B cell (primary cell): Measurements from ENCODE around the gene VWCE. TPM values are rescaled to one million over a fixed set of nuclear protein-coding genes. Genes with fewer than 3 reads are reported as not detected.

ENCODE experiments used
- ATAC-seq: fragments of 200-7000 bp; cut with Tn5 transposase; one replicate; pipeline ENCODE4 v1.10.0; 2021; ENCODE audit warnings: low read depth, mild to moderate bottlenecking, moderate number of reproducible peaks, moderate library complexity
- CTCF ChIA-PET: fragments of 350-600 bp; sonication (Branson Sonifier 250); formaldehyde crosslinking; loops from one replicate; lab custom pipeline; 2021; ENCODE audit warnings: antibody characterized with exemption, inconsistent platforms; lab: Charles Lee
- POLR2A ChIA-PET: fragments of 350-600 bp; sonication (Branson Sonifier 250); formaldehyde crosslinking; loops from one replicate; lab custom pipeline; 2021; ENCODE audit warnings: antibody characterized with exemption; lab: Charles Lee
- DNase-seq: peaks from one replicate; pipeline ENCODE4 v3.0.0; 2013
- H2AFZ ChIP-seq: 2 replicates; pipeline ENCODE4 v1.6.1; 2012; ENCODE audit warnings: mild to moderate bottlenecking, low read depth, low read length; ENCODE audit not compliant: insufficient read depth, poor library complexity, severe bottlenecking
- H3K27ac ChIP-seq, 2 donors: 1 replicate in 1 of 2; 2 replicates in 1 of 2; pipeline ENCODE4 v1.5.1; 2012 to 2013; ENCODE audit warnings: low read length in 2 of 2, mild to moderate bottlenecking in 2 of 2, moderate library complexity in 1 of 2
- H3K27me3 ChIP-seq, 4 experiments: fragments of 200-600 bp in 1 of 4; sonication (generic) in 1 of 4; replicated peaks in 1 of 4; 1 replicate in 2 of 4; 2 replicates in 2 of 4; pipeline versions ENCODE4 v1.6.1 to v1.7.0; 2013 to 2016; ENCODE audit warnings: low read length in 3 of 4, mild to moderate bottlenecking in 2 of 4, mixed read lengths in 1 of 4, moderate library complexity in 1 of 4; ENCODE audit not compliant: insufficient read depth in 4 of 4, control insufficient read depth in 3 of 4; ENCODE audit errors: control extremely low read depth in 1 of 4
- H3K36me3 ChIP-seq, 2 experiments: replicated peaks in 1 of 2; 1 replicate in 1 of 2; 2 replicates in 1 of 2; pipeline versions ENCODE4 v1.6.1 to v1.7.1; 2013; ENCODE audit warnings: low read length in 1 of 2; ENCODE audit not compliant: insufficient read depth in 2 of 2, control insufficient read depth in 1 of 2; ENCODE audit errors: control extremely low read depth in 1 of 2, extremely low read depth in 1 of 2
- H3K4me1 ChIP-seq, 2 donors: fragments of 200-600 bp in 1 of 2; sonication (generic) in 1 of 2; 1 replicate in 1 of 2; 2 replicates in 1 of 2; pipeline versions ENCODE4 v1.5.1 to v1.6.1; 2013 to 2017; ENCODE audit warnings: low read length in 2 of 2; ENCODE audit not compliant: control insufficient read depth in 2 of 2, insufficient read depth in 2 of 2
- H3K4me2 ChIP-seq: replicated peaks from 2 replicates; pipeline ENCODE3; 2012; ENCODE audit warnings: mild to moderate bottlenecking, low read depth, low read length; ENCODE audit not compliant: poor library complexity, severe bottlenecking
- H3K4me3 ChIP-seq, 5 experiments: fragments of 200-600 bp in 1 of 5; sonication (generic) in 1 of 5; 1 replicate in 3 of 5; 2 replicates in 2 of 5; pipeline versions ENCODE4 v1.5.1 to v1.7.0; 2011 to 2016; ENCODE audit warnings: low read length in 4 of 5, mild to moderate bottlenecking in 4 of 5, low read depth in 2 of 5, control low read depth in 1 of 5, moderate library complexity in 1 of 5; ENCODE audit not compliant: insufficient read depth in 1 of 5; ENCODE audit errors: control extremely low read depth in 1 of 5, extremely low read depth in 1 of 5
- H3K79me2 ChIP-seq: fragments of 200-600 bp; sonication (generic); one replicate; pipeline ENCODE4 v1.6.0; 2016; ENCODE audit warnings: low read length; ENCODE audit not compliant: control insufficient read depth, insufficient read depth
- H3K9ac ChIP-seq: fragments of 200-600 bp; sonication (generic); 2 replicates; pipeline ENCODE4 v1.6.1; 2017; ENCODE audit warnings: mild to moderate bottlenecking, low read length, moderate library complexity
- H3K9me3 ChIP-seq, 3 donors: one replicate each; pipeline versions ENCODE4 v1.6.1 to v1.7.1; 2013; ENCODE audit warnings: low read length in 2 of 3; ENCODE audit not compliant: control insufficient read depth in 2 of 3, insufficient read depth in 1 of 3; ENCODE audit errors: control extremely low read depth in 1 of 3
- H4K20me1 ChIP-seq: 2 replicates; pipeline ENCODE4 v1.6.0; 2012; ENCODE audit warnings: mild to moderate bottlenecking, low read length; ENCODE audit not compliant: insufficient read depth, control insufficient read depth, poor library complexity, severe bottlenecking
- H3K27ac Mint-ChIP-seq: one replicate; pipeline ENCODE4 v1.8.0; 2021; ENCODE audit warnings: mixed read lengths
- H3K27me3 Mint-ChIP-seq: one replicate; pipeline ENCODE4 v1.8.0; 2021; ENCODE audit warnings: mixed read lengths
- H3K4me1 Mint-ChIP-seq: one replicate; pipeline ENCODE4 v1.8.0; 2021; ENCODE audit warnings: mixed read lengths
- H3K4me3 Mint-ChIP-seq: one replicate; pipeline ENCODE4 v1.8.0; 2021; ENCODE audit warnings: mixed read lengths
- H3K9me3 Mint-ChIP-seq: one replicate; pipeline ENCODE4 v1.8.0; 2022; ENCODE audit warnings: mixed read lengths; ENCODE audit not compliant: insufficient read depth
- CTCF ChIP-seq: fragments of 200-600 bp; IDR thresholded peaks from one replicate; pipeline ENCODE4 v1.8.0; 2022; ENCODE audit warnings: antibody characterized with exemption, mild to moderate bottlenecking
- EZH2 ChIP-seq: IDR thresholded peaks from 2 replicates; pipeline ENCODE4 v1.6.1; 2012; ENCODE audit warnings: borderline replicate concordance, low read depth, mild to moderate bottlenecking, moderate library complexity, low read length; ENCODE audit not compliant: insufficient read depth, poor library complexity, severe bottlenecking
- WGBS: methylation state at CpG from one replicate; pipeline ENCODE4 v1.1.5; 2013; ENCODE audit warnings: missing lambda C conversion rate; ENCODE audit not compliant: insufficient coverage; 5-methylcytosine and 5-hydroxymethylcytosine counted together
- intact Hi-C: fragments of 100-400 bp; cut with micrococcal nuclease; formaldehyde crosslinking; loops from one replicate; pipeline ENCODE4 v1.10.0; 2022
- polyA plus RNA-seq: library from polyadenylated mRNA; depleted of rRNA; stranded (reverse); fragments of >200 nt; gene quantifications from 2 replicates; pipeline ENCODE4 v1.2.3, GENCODE V29; 2012
- total RNA-seq, 2 donors: library from RNA; stranded (reverse); fragments of 120-200 nt in 1 of 2; gene quantifications; 1 replicate in 1 of 2; 2 replicates in 1 of 2; pipeline versions ENCODE4 v1.2.3 to v1.2.4, GENCODE V29; 2013 to 2022

The VWCE gene
- total and polyA plus RNA-seq, 2 donors (not counting 1 experiment from before 2014, with no cell fraction given): 0.37 to 0.39 TPM

GRCh38 chr11:61332281-61332796 lies 37.2 kb upstream of the VWCE start:
- peak overlapping the region; percentile 80 for H3K27ac Mint-ChIP-seq
- peaks cover 35% of the 10 kb centered on the region for H4K20me1 ChIP-seq
- H3K4me3 Mint-ChIP-seq: peak overlapping the region; percentile 98
- peak overlapping the region; percentile 46 to 88 for H3K27ac ChIP-seq
- peak overlapping the region; percentile 82 for H3K9ac ChIP-seq
- H3K27me3 ChIP-seq: no peaks in the 10 kb centered on the region
- H3K9me3 ChIP-seq: no peaks in the 10 kb centered on the region
- no peak for DNase-seq
- H3K27me3 Mint-ChIP-seq: no peaks in the 10 kb centered on the region
- H3K79me2 ChIP-seq: peaks cover 63% of the 10 kb centered on the region
- CTCF ChIA-PET: interaction anchor here (1.4 to 11.2 kb wide), 4 partner anchors 30 to 61 kb away, joined by 4 to 649 read pairs (median 20); partner anchors contain the start of genes CYB561A3 and TMEM138
- H3K4me2 ChIP-seq: peak overlapping the region; percentile 88
- peaks cover 30 to 35% of the 10 kb centered on the region in 2 donors for H3K4me1 ChIP-seq
- H2AFZ ChIP-seq: peak overlapping the region; percentile 86
- ATAC-seq: no peak
- POLR2A ChIA-PET: interaction anchor here (0.6 to 1.3 kb wide), 3 partner anchors 28 to 42 kb away, joined by 3 to 6 read pairs (median 4); partner anchors contain the start of genes CYB561A3 and TMEM138
- under 1% methylated on average over 21 of the region's 24 CpGs for WGBS
- intact Hi-C loops: loop anchor here (5.0 kb wide), 2 partner anchors 170 to 490 kb away; partner anchors contain the start of genes CCDC86 and VPS37C
- TF ChIP-seq EZH2 (no peak), CTCF (no peak)
- H3K36me3 ChIP-seq: peaks cover 10 to 22% of the 10 kb centered on the region in 2 experiments
- H3K4me1 Mint-ChIP-seq: peaks cover 65% of the 10 kb centered on the region
- peak overlapping the region; percentile 55 to 97 (median 84) for H3K4me3 ChIP-seq
- no peaks in the 10 kb centered on the region for H3K9me3 Mint-ChIP-seq

GRCh38 chr11:61331651-61332050 lies 36.5 kb upstream of the VWCE start:
- no peaks in the 10 kb centered on the region for H3K27me3 Mint-ChIP-seq
- DNase-seq (no peak), ATAC-seq (no peak)
- peaks cover 13 to 28% of the 10 kb centered on the region in 2 experiments for H3K36me3 ChIP-seq
- H4K20me1 ChIP-seq: peaks cover 42% of the 10 kb centered on the region
- WGBS: 79% methylated on average over 6 of the region's 6 CpGs
- CTCF ChIA-PET: interaction anchor here (1.0 to 3.3 kb wide), 4 partner anchors 31 to 103 kb away, joined by 3 to 34 read pairs (median 4); partner anchors contain the start of genes CYB561A3 and TMEM138
- H3K9me3 Mint-ChIP-seq: no peaks in the 10 kb centered on the region
- H3K4me3 Mint-ChIP-seq: peak overlapping the region; percentile 98
- peak overlapping the region; percentile 80 for H3K27ac Mint-ChIP-seq
- H3K4me3 ChIP-seq: peak overlapping the region in 3 of 5 experiments; percentile 0 to 86 (median 84)
- no peak for TF ChIP-seq EZH2
- no peak for TF ChIP-seq CTCF
- peaks cover 59% of the 10 kb centered on the region for H3K4me1 Mint-ChIP-seq
- H2AFZ ChIP-seq: no peak overlapping the region
- no peaks in the 10 kb centered on the region for H3K9me3 ChIP-seq
- POLR2A ChIA-PET: interaction anchor here (0.6 to 1.3 kb wide), 4 partner anchors 29 to 54 kb away, joined by 3 to 6 read pairs (median 4); partner anchors contain the start of genes CYB561A3 and TMEM138
- H3K4me1 ChIP-seq: peaks cover 30 to 34% of the 10 kb centered on the region in 2 donors
- H3K4me2 ChIP-seq: peak overlapping the region; percentile 88
- peak overlapping the region in 1 of 2 donors; percentile 88 for H3K27ac ChIP-seq
- intact Hi-C loops: loop anchor here (5.0 kb wide), 2 partner anchors 169 to 489 kb away; partner anchors contain the start of genes CCDC86 and VPS37C
- H3K79me2 ChIP-seq: peaks cover 66% of the 10 kb centered on the region
- no peaks in the 10 kb centered on the region for H3K27me3 ChIP-seq
- H3K9ac ChIP-seq: peak overlapping the region; percentile 82
